GM13977 (cell line): Measurements from ENCODE around the gene UBL7.

Source experiments
- DNase-seq: peaks from one replicate; pipeline ENCODE4 v3.0.0; 2012; ENCODE audit warnings: low spot score
- in situ Hi-C: fragments of 300-500 bp; cut with MboI; formaldehyde crosslinking; loops from one replicate; pipeline ENCODE4 v1.12.0; 2022; ENCODE audit warnings: low sequenced_read_pairs, low pct_unique_long_range_greater_than_20kb, mixed read lengths, inconsistent platforms; ENCODE audit not compliant: unreplicated experiment
- TF ChIP-seq, protein P1 (sequence below): IDR thresholded peaks from 2 replicates; pipeline ENCODE4 v1.5.1; 2012; ENCODE audit warnings: mild to moderate bottlenecking, control low read depth; ENCODE audit not compliant: insufficient read depth; ENCODE audit errors: extremely low read depth, missing control alignments

The UBL7 gene

DNA sequence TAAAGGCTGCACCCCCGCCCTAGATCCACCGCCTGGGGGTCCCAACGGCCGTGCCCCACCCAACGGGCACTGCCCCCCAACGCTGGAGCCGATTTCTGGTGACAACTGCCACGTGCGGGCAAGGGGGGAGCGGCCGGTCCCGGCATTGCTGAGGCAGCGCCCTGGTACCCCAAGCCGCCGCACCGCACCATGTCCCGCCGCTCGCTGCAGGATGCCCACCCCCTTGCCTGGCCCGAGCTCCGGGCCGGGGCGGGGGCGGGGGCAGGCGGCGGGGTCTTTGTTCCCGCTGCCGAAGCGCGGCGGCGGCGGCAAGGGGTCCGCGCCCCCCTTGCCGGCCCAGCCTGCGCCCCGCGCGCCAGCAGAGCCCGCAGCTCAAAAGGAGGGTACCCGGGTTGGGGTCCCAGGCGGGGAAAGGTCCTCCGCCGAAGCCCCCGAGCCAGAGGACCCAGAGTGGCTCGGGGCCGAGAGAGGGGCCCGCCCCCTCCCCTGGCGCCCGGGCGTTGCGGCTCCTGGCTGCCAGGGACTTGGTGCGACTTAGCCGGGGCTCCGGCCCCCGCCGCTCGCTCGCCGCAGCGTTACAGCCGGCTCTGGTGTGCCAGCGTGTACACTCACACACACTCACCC lies 27.9 kb downstream of the UBL7 start:
- DNase-seq, result no peak
- in situ Hi-C loops, result no loop called here
- TF ChIP-seq, protein P1, sequence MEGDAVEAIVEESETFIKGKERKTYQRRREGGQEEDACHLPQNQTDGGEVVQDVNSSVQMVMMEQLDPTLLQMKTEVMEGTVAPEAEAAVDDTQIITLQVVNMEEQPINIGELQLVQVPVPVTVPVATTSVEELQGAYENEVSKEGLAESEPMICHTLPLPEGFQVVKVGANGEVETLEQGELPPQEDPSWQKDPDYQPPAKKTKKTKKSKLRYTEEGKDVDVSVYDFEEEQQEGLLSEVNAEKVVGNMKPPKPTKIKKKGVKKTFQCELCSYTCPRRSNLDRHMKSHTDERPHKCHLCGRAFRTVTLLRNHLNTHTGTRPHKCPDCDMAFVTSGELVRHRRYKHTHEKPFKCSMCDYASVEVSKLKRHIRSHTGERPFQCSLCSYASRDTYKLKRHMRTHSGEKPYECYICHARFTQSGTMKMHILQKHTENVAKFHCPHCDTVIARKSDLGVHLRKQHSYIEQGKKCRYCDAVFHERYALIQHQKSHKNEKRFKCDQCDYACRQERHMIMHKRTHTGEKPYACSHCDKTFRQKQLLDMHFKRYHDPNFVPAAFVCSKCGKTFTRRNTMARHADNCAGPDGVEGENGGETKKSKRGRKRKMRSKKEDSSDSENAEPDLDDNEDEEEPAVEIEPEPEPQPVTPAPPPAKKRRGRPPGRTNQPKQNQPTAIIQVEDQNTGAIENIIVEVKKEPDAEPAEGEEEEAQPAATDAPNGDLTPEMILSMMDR, result no peak

DNA sequence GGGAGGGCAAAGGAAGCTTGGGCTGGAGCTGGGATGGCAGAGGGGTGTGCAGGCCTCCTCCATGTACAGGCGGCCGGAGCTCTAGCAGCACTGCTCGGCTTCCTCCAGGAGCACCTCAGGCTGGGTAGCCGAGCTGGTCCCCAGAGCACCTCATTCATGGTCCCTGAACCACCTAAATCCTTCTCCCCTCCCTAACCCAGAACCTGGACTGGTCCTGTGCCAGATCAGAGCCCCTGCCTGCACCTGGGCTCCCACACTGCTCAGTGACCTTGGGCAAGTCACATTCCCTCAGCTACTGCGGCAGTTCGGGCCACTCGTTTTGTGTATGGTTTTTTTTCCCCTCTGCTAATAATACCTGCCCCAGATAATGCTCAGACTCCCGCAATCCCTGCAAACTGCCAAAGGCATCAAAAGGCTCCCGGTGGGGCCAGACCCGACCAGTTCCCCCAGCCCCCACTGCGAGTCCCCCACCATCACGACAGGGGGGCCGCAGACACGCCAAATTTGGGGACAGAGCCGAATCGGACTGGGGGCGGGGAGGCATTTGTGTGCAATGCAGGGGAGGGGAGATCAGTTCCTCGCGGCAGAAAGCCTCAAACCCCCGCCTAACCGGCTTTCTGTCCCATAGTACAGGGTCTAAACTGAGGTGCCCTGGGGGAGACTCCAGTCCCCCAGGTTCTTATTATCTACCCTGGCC lies 28.5 kb downstream of the UBL7 start:
- DNase-seq, result no peak
- TF ChIP-seq, protein P1, result no peak
- in situ Hi-C loops, result no loop called here

DNA sequence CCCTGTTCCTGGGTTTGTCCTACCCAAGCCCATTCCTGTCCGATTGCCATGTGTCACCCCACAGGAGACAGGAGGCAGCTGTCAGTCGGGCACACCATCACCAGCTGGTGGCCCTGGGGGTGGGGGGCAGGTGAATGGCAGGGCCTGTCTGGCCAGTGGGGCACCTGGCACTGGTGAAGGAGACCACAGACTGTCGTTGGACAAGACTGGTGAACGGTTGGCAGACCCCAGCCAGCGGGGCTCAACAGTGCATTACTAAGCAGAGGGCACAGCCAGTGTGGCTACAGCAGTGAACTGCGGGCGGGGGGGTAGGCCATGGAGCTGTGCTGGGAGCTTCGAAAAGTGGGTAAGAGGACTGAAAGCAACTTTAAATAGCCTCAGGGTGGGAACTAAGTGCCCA lies 29.3 kb downstream of the UBL7 start:
- no peak for DNase-seq
- TF ChIP-seq, protein P1, result no peak
- in situ Hi-C loops, result no loop called here

- in situ Hi-C loops, result no loop called here
- TF ChIP-seq, protein P1, result no peak
- no peak for DNase-seq
These were observed 29.8 kb downstream of the UBL7 start for GRCh38 chr15:74431116-74431515.

DNA sequence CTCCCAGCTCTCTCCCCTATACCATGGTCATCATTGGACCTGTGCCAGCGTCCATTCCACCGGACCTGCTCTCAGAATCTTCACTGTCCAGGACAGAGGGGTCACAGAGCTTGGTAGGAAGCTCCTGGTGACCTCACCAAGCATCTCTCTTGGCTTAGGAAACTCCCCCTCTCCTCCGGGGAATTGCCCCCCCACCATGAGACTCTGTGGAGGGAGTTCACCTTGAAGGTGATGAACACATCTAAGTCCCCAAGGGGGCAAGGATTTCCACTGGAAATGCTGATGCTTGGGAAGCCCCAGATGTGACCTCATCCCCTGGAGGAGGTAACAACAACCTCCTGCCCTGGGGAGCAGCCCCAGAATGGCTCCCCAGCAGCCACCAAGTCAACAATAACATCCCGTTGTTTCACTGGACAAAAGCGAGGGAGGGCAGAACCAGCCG lies 30.4 kb downstream of the UBL7 start:
- TF ChIP-seq, protein P1, result no peak
- no peak for DNase-seq
- in situ Hi-C loops, result no loop called here

GRCh38 chr15:74429781-74430400 lies 31.1 kb downstream of the UBL7 start:
- in situ Hi-C loops, result no loop called here
- TF ChIP-seq, protein P1, result no peak
- DNase-seq, result no peak
